ENCODE results near the gene XXYLT1. TPM values are rescaled to one million over a fixed set of nuclear protein-coding genes. Genes with fewer than 3 reads are reported as not detected.

The XXYLT1 gene
- total and polyA plus RNA-seq, 2 of the 4 experiments (the other 2 are of a cell fraction), result 14.7 to 18.1 TPM

GRCh38 chr3:195031574-195032003 lies 239.4 kb downstream of the XXYLT1 start:
- Histone ChIP-seq H3K36me3 (ENCODE audit: control insufficient read depth, insufficient read depth, low read length) (no peaks in the 10 kb centered on the region), H3K9me3 (ENCODE audit: control insufficient read depth, insufficient read depth, low read length) (peaks cover under 1% of the 10 kb centered on the region; the same call in 1 of the 2 replicates), H4K8ac (ENCODE audit: low read depth in 2 of 2, low read length in 2 of 2) (no peak overlapping the region), H3K4ac (ENCODE audit: low read depth, low read length) (no peak overlapping the region), H3K56ac (ENCODE audit: extremely low read depth, insufficient read depth, low read length) (no peak overlapping the region), H3K9ac (ENCODE audit: low read depth, low read length) (no peak overlapping the region), H2BK120ac (ENCODE audit: low read depth, low read length) (no peak overlapping the region), H3K27ac (ENCODE audit: insufficient read depth, low read length) (no peak overlapping the region), H2AK9ac (replicated peaks; ENCODE audit: low read depth, low read length, poor library complexity) (no peak overlapping the region), H4K91ac (ENCODE audit: insufficient read depth, low read depth, low read length) (no peak overlapping the region), H2AFZ (replicated peaks; ENCODE audit: low read length, poor library complexity) (no peak overlapping the region), H3K4me1 (ENCODE audit: control insufficient read depth, insufficient read depth, low read length) (peaks cover 6% of the 10 kb centered on the region; the same call in 1 of the 2 replicates), H3K27me3 (ENCODE audit: control insufficient read depth, insufficient read depth, low read length) (peaks cover 22% of the 10 kb centered on the region), H2BK20ac (ENCODE audit: low read depth, low read length) (no peak overlapping the region), H3K23ac (ENCODE audit: low read depth, low read length) (no peak overlapping the region), H2BK5ac (ENCODE audit: low read depth, low read length, poor library complexity, severe bottlenecking) (no peak overlapping the region), H3K14ac (replicated peaks; ENCODE audit: low read depth, low read length) (no peak overlapping the region), H3K9me1 (ENCODE audit: insufficient read depth, low read length) (peaks cover 3% of the 10 kb centered on the region; the same call in 1 of the 2 replicates), H4K20me1 (ENCODE audit: insufficient read depth, low read length) (no peaks in the 10 kb centered on the region), H2BK15ac (ENCODE audit: low read depth, low read length) (no peak overlapping the region), H3K79me1 (ENCODE audit: low read depth in 1 of 2, low read length in 2 of 2) (no peaks in the 10 kb centered on the region), H3K4me3 (ENCODE audit: insufficient read depth, low read depth, low read length) (no peak overlapping the region), H2AK5ac (ENCODE audit: low read depth, low read length) (no peak overlapping the region), H3K18ac (ENCODE audit: low read depth, low read length) (no peak overlapping the region), H3K4me2 (ENCODE audit: low read depth, low read length) (no peak overlapping the region), H4K5ac (ENCODE audit: low read depth, low read length) (no peak overlapping the region)
- DNase-seq (no peak), ATAC-seq (ENCODE audit: low read depth) (no peak)
- ChIA-PET CTCF (interaction anchor here (0.6 to 1.6 kb wide), 2 partner anchors 10 to 171 kb away, joined by 3 to 4 read pairs; no protein-coding TSS in a partner anchor), POLR2A (ENCODE audit: unreplicated experiment) (no interaction called here)
- no TSS peak for BruUV-seq (replicated peaks)
- 100% methylated on average over 1 of the region's 5 CpGs; no CpG with 5 or more reads in 1 of the 2 experiments for WGBS, 2 experiments (ENCODE audit: extremely low coverage in 2 of 2, insufficient read length in 1 of 2)
- intact Hi-C loops (cut with micrococcal nuclease) (no loop called here), dilution Hi-C loops (cut with HindIII; ENCODE audit: low sequenced_read_pairs, unreplicated experiment) (no loop called here), in situ Hi-C loops (cut with MboI; ENCODE audit: low sequenced_read_pairs) (no loop called here)
- TF ChIP-seq RAD21 (IDR thresholded peaks at IDR 0.05; ENCODE audit: low read length) (no peak), SMC3 (IDR thresholded peaks at IDR 0.05; ENCODE audit: low read depth, low read length) (no peak), ELK1 (IDR thresholded peaks at IDR 0.05; ENCODE audit: borderline replicate concordance, low read depth, low read length) (no peak)

Data from IMR-90 (cell line).